IPS-18c (cell line): ENCODE data around the gene ACRV1.
"Not testable (repeated sequence)": the region's sequence is repeated elsewhere in the genome, so short reads cannot be mapped to it uniquely, and the experiment has no call there.

Source experiments
- H3K4me3 ChIP-seq: 2 replicates; pipeline ENCODE4 v1.7.0; 2013; ENCODE audit warnings: low read depth, mild to moderate bottlenecking, low read length, moderate library complexity; ENCODE audit not compliant: insufficient read depth
- H3K9me3 ChIP-seq: one replicate; pipeline ENCODE4 v1.6.1; 2013; ENCODE audit warnings: mild to moderate bottlenecking, low read length, moderate library complexity; ENCODE audit not compliant: control insufficient read depth, insufficient read depth

Gene ACRV1

DNA sequence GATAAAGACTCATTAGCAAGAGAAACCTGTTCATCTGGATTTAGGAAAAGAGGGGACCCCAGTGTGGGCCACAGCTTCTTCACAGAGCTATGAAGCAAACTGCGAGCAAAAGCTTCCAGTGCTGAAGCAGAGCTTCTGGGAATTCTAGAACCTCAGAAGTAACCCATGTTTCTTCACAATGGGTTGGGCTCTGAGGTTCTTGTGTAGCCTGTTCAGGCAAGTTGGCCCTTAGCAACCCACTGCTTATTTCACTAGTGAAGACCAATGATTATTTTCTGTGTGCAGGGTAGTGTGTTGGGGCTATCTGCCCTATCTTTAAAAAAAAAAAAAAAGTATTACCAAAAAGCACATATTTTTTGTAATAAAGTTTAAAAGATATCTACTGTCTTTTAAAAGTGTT, at the start of gene ACRV1:
Gene ACRV1, minus strand, starts transcription at position 101 of the 400 bp plus-strand sequence. Its CDS starts 67 bp downstream, at position 34.
- H3K4me3 ChIP-seq: no peak within 1 kb of the TSS
- no peaks in the 10 kb centered on the region for H3K9me3 ChIP-seq

DNA sequence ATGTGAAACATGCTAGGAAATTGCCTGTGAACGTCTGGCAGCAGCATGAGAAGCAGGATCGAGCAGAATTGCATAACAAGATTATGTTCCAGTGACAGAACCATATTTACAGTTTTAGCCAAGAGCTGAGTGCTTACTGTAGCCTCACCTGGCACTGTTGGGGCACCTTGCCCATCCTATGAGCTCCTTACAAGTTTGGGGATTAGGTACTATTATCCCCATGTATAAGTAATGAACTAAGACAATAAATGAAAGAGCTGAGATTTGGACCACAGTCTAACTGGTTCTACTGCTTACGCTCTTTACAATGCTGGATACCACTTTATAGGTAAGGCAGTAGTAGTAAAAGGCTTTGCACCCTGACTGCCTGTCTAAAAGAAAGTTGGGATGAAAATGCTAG, 48.3 kb upstream of the ACRV1 start:
- Histone ChIP-seq H3K4me3 (no peak overlapping the region), H3K9me3 (no peaks in the 10 kb centered on the region)

DNA sequence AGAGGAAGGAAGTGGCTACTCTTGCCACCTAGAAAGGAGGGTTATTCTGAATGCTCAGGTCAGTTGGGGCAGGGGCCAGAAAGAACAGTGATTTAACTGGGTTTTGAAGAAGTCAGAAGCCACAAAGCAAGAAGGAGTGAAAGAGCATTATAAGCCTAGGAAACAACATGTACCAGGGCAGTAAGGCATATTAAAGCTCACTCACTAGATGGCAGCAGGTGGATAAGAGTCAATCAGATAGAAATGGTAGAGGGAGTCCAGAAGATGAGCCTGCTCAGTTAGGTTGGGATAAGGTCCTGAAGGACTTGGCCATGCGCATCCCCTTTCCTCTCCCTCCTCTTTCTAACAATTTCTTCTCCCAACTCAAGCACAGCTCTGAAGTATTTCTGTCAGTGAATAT, 43.5 kb upstream of the ACRV1 start:
- Histone ChIP-seq H3K9me3 (no peaks in the 10 kb centered on the region), H3K4me3 (no peak overlapping the region)

GRCh38 chr11:125720781-125721180, 40.1 kb upstream of the ACRV1 start:
- Histone ChIP-seq H3K9me3 (peaks cover 5% of the 10 kb centered on the region), H3K4me3 (no peak overlapping the region)

GRCh38 chr11:125704686-125705085, 24.0 kb upstream of the ACRV1 start:
- not testable (repeated sequence) for H3K9me3 ChIP-seq, H3K4me3 ChIP-seq

- H3K4me3 ChIP-seq: no peak overlapping the region
- H3K9me3 ChIP-seq: no peaks in the 10 kb centered on the region
Observed at GRCh38 chr11:125701858-125702621, 21.4 kb upstream of the ACRV1 start.

- no peaks in the 10 kb centered on the region for H3K9me3 ChIP-seq
Observed at GRCh38 chr11:125701018-125701610, 20.5 kb upstream of the ACRV1 start.

GRCh38 chr11:125694951-125695350, 14.3 kb upstream of the ACRV1 start:
- Histone ChIP-seq H3K4me3 (no peak overlapping the region), H3K9me3 (no peaks in the 10 kb centered on the region)

More at GRCh38 chr11:125701018-125701610, 20.5 kb upstream of the ACRV1 start:
- H3K4me3 ChIP-seq: no peak overlapping the region

DNA sequence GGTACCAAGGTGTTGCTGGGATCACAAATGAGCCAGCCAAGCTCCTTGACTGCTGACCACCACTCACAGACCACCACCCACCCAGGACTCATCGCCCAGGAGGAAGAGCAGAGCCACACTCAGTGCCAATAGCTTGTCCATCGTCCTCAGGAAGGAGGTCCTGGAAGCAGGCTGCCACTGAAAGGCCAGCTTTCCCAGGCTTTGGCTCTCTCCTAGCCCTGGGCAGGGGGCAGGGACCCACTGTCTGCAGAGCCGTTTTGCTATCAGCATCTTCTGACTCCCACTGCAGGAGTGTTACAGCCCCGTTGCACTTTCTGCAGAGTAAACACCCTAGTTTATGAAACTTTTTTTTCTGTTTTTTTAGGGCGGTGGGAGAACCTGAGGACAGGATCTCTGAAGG, 12.2 kb upstream of the ACRV1 start:
- Histone ChIP-seq H3K4me3 (no peak overlapping the region), H3K9me3 (peaks cover under 1% of the 10 kb centered on the region)

DNA sequence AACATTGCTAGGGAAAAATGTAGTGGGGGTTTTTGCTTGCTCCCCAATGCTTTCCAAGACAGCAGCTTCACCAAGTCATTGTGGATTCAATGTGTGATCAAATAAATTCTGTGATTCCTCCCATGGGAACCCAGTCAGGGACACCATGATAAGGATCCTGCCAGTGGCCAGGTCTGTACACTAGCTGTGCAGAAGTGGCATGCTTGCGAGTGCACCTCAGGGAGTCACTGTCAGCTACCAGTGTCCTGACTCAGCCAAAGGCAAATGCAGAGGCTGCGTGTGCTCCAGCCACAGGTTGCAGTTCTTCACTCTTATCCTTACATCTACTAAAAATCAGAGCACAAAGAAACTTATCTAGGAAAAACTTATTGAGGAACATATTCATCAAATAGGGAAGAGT, 9.4 kb upstream of the ACRV1 start:
- Histone ChIP-seq H3K4me3 (no peak overlapping the region), H3K9me3 (peaks cover 3% of the 10 kb centered on the region)

- no peak overlapping the region for H3K4me3 ChIP-seq
- peaks cover 3% of the 10 kb centered on the region for H3K9me3 ChIP-seq
Observed at GRCh38 chr11:125689274-125689859, 8.7 kb upstream of the ACRV1 start.

DNA sequence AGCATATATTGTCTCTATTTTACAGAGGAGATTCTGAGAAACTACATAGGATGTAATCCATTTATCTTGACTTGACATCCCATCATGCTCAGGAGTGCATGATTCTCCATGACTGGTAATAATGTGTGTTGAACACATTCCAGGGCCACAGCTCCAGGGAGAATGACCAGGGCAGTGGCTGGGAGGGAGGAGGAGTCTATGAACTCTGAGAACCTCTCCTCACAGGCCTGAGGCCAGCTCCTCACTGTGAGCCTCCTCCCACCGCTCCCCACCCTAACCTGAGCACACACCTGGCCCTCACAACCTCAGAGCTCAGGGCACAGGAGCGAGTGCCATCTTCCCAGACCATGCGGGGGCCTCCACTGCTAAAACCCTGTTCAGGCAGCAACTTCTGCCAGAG, 8.0 kb upstream of the ACRV1 start:
- no peak overlapping the region for H3K4me3 ChIP-seq
- peaks cover 3% of the 10 kb centered on the region for H3K9me3 ChIP-seq

DNA sequence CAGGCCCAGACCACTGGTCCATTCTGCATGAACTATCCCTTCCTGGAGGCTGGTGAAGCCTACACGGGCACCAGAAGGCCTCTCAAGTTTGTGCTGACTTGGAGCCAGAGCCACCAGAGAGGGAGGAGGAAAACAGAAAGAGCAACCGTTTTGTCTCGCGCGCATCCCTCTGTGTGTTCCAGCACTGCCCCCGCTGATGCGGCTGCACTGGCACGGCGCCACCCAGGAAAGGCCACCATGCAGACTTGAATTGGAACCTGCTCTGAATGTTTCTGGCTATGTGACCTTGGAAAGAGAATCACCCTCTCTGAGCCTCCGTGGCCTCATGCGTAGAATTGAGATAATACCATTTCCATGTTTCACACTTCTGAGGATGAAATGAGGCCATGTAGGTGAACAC, 7.4 kb upstream of the ACRV1 start:
- peaks cover 3% of the 10 kb centered on the region for H3K9me3 ChIP-seq
- H3K4me3 ChIP-seq: no peak overlapping the region

DNA sequence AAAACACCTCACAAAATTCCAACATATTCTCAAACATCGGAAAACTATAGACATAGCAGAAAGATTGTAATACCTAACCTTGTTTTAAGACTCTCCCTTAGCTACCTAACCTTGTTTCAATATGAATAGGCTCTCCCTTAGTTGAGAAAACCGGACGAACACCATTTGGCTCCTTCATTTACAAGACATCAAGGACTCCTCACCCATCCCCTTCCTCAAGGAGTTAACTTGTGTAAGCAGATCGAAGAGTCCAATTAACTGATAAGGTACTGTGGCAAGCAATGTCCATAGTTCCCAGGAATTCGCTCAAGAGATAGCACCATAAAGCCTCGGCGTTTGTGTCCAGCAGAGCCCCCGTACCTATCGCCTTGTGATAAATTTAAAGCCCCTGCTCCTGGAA, 4.6 kb upstream of the ACRV1 start:
- H3K9me3 ChIP-seq: peaks cover 3% of the 10 kb centered on the region

GRCh38 chr11:125679837-125680236, 810 bp downstream of the ACRV1 start:
- H3K9me3 ChIP-seq: no peaks in the 10 kb centered on the region
- H3K4me3 ChIP-seq: no peak overlapping the region

More for the DNA sequence above, 4.6 kb upstream of the ACRV1 start:
- no peak overlapping the region for H3K4me3 ChIP-seq

DNA sequence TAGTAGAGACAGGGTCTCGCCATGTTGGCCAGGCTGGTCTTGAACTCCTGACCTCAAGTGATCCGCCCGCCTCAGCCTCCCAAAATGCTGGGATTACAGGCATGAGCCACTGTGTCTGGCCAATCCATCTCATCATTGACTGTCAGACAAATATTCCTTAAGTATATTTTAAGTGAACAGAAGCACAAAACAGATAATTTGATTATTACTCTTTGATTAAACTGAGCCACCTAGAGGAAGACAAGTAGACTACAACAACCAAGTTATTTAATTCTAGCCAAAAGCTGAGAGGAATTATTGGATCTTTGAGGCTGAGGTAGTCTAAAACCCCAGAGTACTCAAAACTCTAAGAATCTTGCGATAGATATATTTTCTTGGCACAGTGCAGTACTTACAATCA, 1.2 kb downstream of the ACRV1 start:
- Histone ChIP-seq H3K4me3 (no peak overlapping the region), H3K9me3 (no peaks in the 10 kb centered on the region)

DNA sequence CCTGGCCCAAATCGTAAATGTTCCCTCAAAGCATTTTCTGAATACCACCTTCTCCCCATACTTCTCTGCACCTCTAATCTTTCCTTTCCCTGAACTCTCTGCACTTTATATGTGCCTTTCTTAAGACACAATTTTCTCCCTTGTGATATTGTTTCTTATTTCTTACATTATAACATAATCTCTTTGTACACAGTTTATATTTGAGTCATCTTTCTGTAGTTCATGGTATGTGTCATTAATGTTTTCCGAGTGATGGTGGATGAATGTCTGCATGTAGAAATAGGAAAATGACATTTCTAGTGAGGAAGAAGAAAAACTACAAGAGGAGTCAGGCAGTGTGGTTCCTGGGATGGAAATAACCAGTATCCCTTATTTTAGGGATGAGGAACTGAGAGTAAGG, 5.5 kb downstream of the ACRV1 start:
- no peaks in the 10 kb centered on the region for H3K9me3 ChIP-seq
- no peak overlapping the region for H3K4me3 ChIP-seq

DNA sequence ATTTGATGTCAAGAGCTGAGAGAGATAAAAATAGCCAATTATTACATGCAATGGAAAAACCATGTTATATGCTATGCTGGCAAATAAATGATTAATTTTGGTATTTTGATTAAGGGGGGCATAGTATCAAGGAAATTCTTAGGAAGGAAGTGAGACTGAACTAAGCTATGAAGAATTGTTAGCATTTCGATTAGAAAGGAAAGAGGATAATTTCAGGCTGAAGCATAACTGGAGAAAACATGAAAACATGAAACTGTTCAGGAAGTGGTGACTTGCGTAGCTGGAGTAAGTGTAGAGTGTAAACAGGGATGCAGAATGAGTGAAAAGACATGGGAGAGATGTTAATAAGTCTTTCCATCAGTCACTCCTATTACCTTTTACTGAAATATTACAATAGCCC, 6.4 kb downstream of the ACRV1 start:
- no peaks in the 10 kb centered on the region for H3K9me3 ChIP-seq
- no peak overlapping the region for H3K4me3 ChIP-seq
